Right lobe of liver (tissue), 4 donors: ENCODE results near the gene MYH15.

Source experiments
- CTCF ChIP-seq, 4 donors: fragments of 200-600 bp in 3 of 4; fragments of 450-650 bp in 1 of 4; IDR thresholded peaks; one replicate each; pipeline versions ENCODE4 v1.5.1 to v1.8.0; 2016 to 2022; ENCODE audit warnings: antibody characterized with exemption in 4 of 4, mild to moderate bottlenecking in 2 of 4
- POLR2A ChIP-seq: fragments of 450-650 bp; IDR thresholded peaks from one replicate; pipeline ENCODE4 v1.6.1; 2017; ENCODE audit warnings: antibody characterized with exemption, mild to moderate bottlenecking
- donor health status: DM: no; HTN: no; CAD: no.
- donor health status: DM: no; HTN: no; CAD: no.
- donor health status: DM: no; HTN: yes; CAD: no.

GRCh38 chr3:108554229-108554628 lies 43.8 kb upstream of the MYH15 start:
- TF ChIP-seq CTCF (IDR thresholded peaks at IDR 0.05) (no peak), POLR2A (no peak)
